PC-3 (cell line): ENCODE measurements around the gene ALPK3. TPM values are rescaled to one million over a fixed set of nuclear protein-coding genes. Genes with fewer than 3 reads are reported as not detected.

Experiments
- ATAC-seq: fragments of 200-7000 bp; cut with Tn5 transposase; 2 replicates; pipeline ENCODE4 v1.9.1; 2020; ENCODE audit warnings: mild to moderate bottlenecking, moderate library complexity
- BruUV-seq: library from RNA; stranded (reverse); fragments of 400-500 nt; replicated peaks from 2 replicates; lab custom pipeline; 2021; lab: Mats Ljungman, UMichigan
- CTCF ChIA-PET: fragments of 300-600 bp; sonication (Branson Sonifier 250); formaldehyde crosslinking; loops from one replicate; lab custom pipeline; 2022; ENCODE audit warnings: antibody characterized with exemption; lab: Charles Lee
- POLR2A ChIA-PET: fragments of 300-600 bp; sonication (Branson Sonifier 250); formaldehyde crosslinking; loops from one replicate; lab custom pipeline; 2022; ENCODE audit warnings: antibody characterized with exemption; ENCODE audit not compliant: unreplicated experiment; lab: Charles Lee
- DNase-seq: peaks from one replicate; pipeline ENCODE4 v3.0.0-alpha.2; 2015
- H2AFZ ChIP-seq: fragments of 300-600 bp; sonication (generic); 2 replicates; pipeline ENCODE4 v1.6.0; 2016; ENCODE audit warnings: antibody characterized with exemption, low read length
- H3F3A ChIP-seq: fragments of 300-600 bp; sonication (generic); one replicate; pipeline ENCODE4 v1.6.0; 2017; ENCODE audit warnings: antibody characterized with exemption, low read length, control low read depth, mild to moderate bottlenecking; ENCODE audit not compliant: unreplicated experiment
- H3K27ac ChIP-seq: fragments of 300-600 bp; sonication (generic); 2 replicates; pipeline ENCODE4 v1.5.1; 2016; ENCODE audit warnings: mild to moderate bottlenecking, low read length
- H3K27me3 ChIP-seq: fragments of 300-600 bp; sonication (generic); 2 replicates; pipeline ENCODE4 v1.6.1; 2016; ENCODE audit warnings: low read length, mixed read lengths
- H3K36me3 ChIP-seq: fragments of 300-600 bp; sonication (generic); 2 replicates; pipeline ENCODE4 v1.6.1; 2016; ENCODE audit warnings: low read depth, mixed run types, low read length, mixed read lengths
- H3K4me1 ChIP-seq: fragments of 300-600 bp; sonication (generic); 2 replicates; pipeline ENCODE4 v1.5.1; 2016; ENCODE audit warnings: low read length; ENCODE audit not compliant: insufficient read depth
- H3K4me2 ChIP-seq: fragments of 300-600 bp; sonication (generic); 2 replicates; pipeline ENCODE4 v1.6.0; 2016; ENCODE audit warnings: low read length
- H3K4me3 ChIP-seq: fragments of 300-600 bp; sonication (generic); 2 replicates; pipeline ENCODE4 v1.5.1; 2016; ENCODE audit warnings: mild to moderate bottlenecking, low read length, mixed read lengths
- H3K79me2 ChIP-seq: fragments of 300-600 bp; sonication (generic); 2 replicates; pipeline ENCODE4 v1.6.1; 2017; ENCODE audit warnings: low read length, mixed read lengths
- H3K9ac ChIP-seq: fragments of 300-600 bp; sonication (generic); 2 replicates; pipeline ENCODE4 v1.6.0; 2016; ENCODE audit warnings: mild to moderate bottlenecking, low read length
- H3K9me2 ChIP-seq: fragments of 300-600 bp; sonication (generic); replicated peaks from 2 replicates; pipeline ENCODE4 v1.6.1; 2016; ENCODE audit warnings: mixed run types, low read length, mixed read lengths
- H3K9me3 ChIP-seq: fragments of 300-600 bp; sonication (generic); 2 replicates; pipeline ENCODE4 v1.6.1; 2016; ENCODE audit warnings: low read length, mixed read lengths
- H4K20me1 ChIP-seq: fragments of 300-600 bp; sonication (generic); 2 replicates; pipeline ENCODE4 v1.6.1; 2016; ENCODE audit warnings: low read length, mixed read lengths
- EZH2 ChIP-seq: fragments of 300-600 bp; sonication (generic); IDR thresholded peaks from one replicate; pipeline ENCODE4 v1.6.1; 2017; ENCODE audit warnings: antibody characterized with exemption, mild to moderate bottlenecking, low read length; ENCODE audit not compliant: unreplicated experiment
- EZH2phosphoT487 ChIP-seq: fragments of 300-600 bp; sonication (generic); IDR thresholded peaks from 2 replicates; pipeline ENCODE4 v1.6.1; 2018; ENCODE audit warnings: mild to moderate bottlenecking, antibody characterized with exemption, low read length, borderline replicate concordance
- intact Hi-C: fragments of 100-400 bp; cut with micrococcal nuclease; formaldehyde crosslinking; loops from 2 replicates; pipeline ENCODE4 v1.9.0; 2023
- total RNA-seq: library from RNA; depleted of rRNA; stranded (reverse); fragments of >200 nt; gene quantifications from 2 replicates; pipeline ENCODE4 v1.2.3, GENCODE V29; 2014
- TF ChIP-seq, protein P1 (sequence below): fragments of 300-600 bp; sonication (generic); conservative IDR thresholded peaks from 2 replicates; pipeline ENCODE4 v1.5.1; 2017; ENCODE audit warnings: antibody characterized with exemption, low read depth, mild to moderate bottlenecking, low read length

The ALPK3 gene
- total RNA-seq, 1 experiment from 2014 or later: 2.4 TPM

DNA sequence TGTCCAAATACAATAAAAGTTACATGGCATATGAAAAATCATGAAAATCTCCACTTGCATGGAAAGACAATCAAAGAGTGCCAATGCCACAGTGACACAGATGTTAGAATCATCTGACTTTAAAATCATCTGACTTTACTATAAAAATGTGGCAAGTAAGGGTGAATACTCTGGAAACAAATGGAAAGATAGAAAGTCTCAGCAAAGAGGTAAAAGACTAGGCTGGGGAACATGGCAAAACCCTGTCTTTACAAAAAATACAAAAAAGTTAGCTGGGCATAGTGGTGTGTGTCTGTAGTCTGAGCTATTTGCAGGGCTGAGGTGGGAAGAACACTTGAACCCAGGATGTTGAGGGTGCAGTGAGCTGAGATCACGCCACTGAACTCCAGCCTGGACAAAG lies 29.1 kb downstream of the ALPK3 start:
- Histone ChIP-seq H3F3A (peaks cover 3% of the 10 kb centered on the region), H3K9me3 (no peaks in the 10 kb centered on the region), H2AFZ (no peak overlapping the region), H3K27me3 (no peaks in the 10 kb centered on the region), H3K36me3 (no peaks in the 10 kb centered on the region; the same call in 1 of the 2 replicates), H3K9ac (no peak overlapping the region), H3K4me2 (no peak overlapping the region), H3K4me1 (peaks cover 6% of the 10 kb centered on the region; the same call in 1 of the 2 replicates), H3K9me2 (no peaks in the 10 kb centered on the region), H4K20me1 (no peaks in the 10 kb centered on the region), H3K79me2 (no peaks in the 10 kb centered on the region), H3K27ac (no peak overlapping the region), H3K4me3 (no peak overlapping the region)
- no TSS peak for BruUV-seq
- TF ChIP-seq, protein P1, sequence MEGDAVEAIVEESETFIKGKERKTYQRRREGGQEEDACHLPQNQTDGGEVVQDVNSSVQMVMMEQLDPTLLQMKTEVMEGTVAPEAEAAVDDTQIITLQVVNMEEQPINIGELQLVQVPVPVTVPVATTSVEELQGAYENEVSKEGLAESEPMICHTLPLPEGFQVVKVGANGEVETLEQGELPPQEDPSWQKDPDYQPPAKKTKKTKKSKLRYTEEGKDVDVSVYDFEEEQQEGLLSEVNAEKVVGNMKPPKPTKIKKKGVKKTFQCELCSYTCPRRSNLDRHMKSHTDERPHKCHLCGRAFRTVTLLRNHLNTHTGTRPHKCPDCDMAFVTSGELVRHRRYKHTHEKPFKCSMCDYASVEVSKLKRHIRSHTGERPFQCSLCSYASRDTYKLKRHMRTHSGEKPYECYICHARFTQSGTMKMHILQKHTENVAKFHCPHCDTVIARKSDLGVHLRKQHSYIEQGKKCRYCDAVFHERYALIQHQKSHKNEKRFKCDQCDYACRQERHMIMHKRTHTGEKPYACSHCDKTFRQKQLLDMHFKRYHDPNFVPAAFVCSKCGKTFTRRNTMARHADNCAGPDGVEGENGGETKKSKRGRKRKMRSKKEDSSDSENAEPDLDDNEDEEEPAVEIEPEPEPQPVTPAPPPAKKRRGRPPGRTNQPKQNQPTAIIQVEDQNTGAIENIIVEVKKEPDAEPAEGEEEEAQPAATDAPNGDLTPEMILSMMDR: no peak
- no peak for TF ChIP-seq EZH2phosphoT487
- no peak for TF ChIP-seq EZH2
- ATAC-seq (no peak), DNase-seq (no peak)
- CTCF ChIA-PET: no interaction called here
- POLR2A ChIA-PET: no interaction called here
- intact Hi-C loops: loop anchor here (5.0 kb wide), 1 partner anchor 196 kb away; no protein-coding TSS in a partner anchor

DNA sequence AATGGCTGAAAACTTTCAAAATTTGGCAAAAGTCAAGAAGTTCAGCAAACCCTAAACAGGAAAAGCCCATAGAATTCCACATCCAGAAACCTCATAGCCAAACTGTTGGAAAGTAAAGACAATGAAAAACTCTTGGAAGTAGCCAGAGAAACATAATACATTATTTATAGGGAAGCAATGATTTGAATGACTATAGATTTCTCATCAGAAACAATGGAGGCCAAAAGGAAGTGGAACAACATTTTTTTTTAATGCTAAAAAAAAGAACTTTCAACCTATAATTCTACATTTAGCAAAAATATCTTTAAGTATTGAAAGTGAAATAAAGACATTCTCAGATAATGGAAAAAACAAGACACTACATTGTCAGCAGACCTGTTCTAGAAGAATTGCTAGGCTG lies 30.2 kb downstream of the ALPK3 start:
- intact Hi-C loops: loop anchor here (5.0 kb wide), 1 partner anchor 195 kb away; no protein-coding TSS in a partner anchor
- CTCF ChIA-PET: no interaction called here
- H3K79me2 ChIP-seq: no peaks in the 10 kb centered on the region

DNA sequence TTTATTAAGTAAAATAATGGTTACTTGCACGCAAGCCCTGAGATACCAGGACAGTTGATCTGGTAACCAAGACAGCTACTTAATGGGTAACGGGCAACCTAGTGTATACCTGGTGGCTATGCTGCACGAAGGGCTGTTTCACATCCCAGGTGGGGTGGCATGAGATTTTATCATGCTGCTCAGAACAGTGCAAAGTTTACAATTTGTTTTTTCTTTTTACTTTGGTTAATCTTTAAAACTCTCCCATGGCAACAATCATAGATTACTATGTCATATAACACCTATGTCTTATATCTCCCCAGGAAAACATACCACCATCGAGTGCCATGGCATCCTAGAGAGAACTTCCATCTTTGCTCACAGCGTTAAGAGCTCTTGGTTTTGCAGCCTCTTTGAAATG lies 35.1 kb downstream of the ALPK3 start:
- no peak overlapping the region for H3K9ac ChIP-seq
- H3F3A ChIP-seq: peaks cover 3% of the 10 kb centered on the region
- H3K9me3 ChIP-seq: no peaks in the 10 kb centered on the region
- intact Hi-C loops: no loop called here
- H4K20me1 ChIP-seq: no peaks in the 10 kb centered on the region
- H2AFZ ChIP-seq: 0 out of 2 replicates have a peak overlapping the region, but pooled peaks have one; percentile 21
- TF ChIP-seq EZH2 (no peak), EZH2phosphoT487 (no peak)
- TF ChIP-seq, protein P1: no peak
- H3K79me2 ChIP-seq: no peaks in the 10 kb centered on the region
- H3K4me1 ChIP-seq: peaks cover 8% of the 10 kb centered on the region
- ATAC-seq (no peak), DNase-seq (no peak)
- no peaks in the 10 kb centered on the region for H3K9me2 ChIP-seq
- H3K36me3 ChIP-seq: no peaks in the 10 kb centered on the region
- no peaks in the 10 kb centered on the region for H3K27me3 ChIP-seq
- ChIA-PET CTCF (interaction anchor here (0.7 kb wide), 1 partner anchor 264 kb away, joined by 3 read pairs; no protein-coding TSS in a partner anchor), POLR2A (interaction anchor here (0.6 kb wide), 1 partner anchor 24 kb away, joined by 6 read pairs; no protein-coding TSS in a partner anchor)
- no peak overlapping the region for H3K4me3 ChIP-seq
- H3K27ac ChIP-seq: no peak overlapping the region
- BruUV-seq: no TSS peak
- no peak overlapping the region for H3K4me2 ChIP-seq

More for the DNA sequence above, 30.2 kb downstream of the ALPK3 start:
- Histone ChIP-seq H3K9ac (no peak overlapping the region), H3K36me3 (no peaks in the 10 kb centered on the region; the same call in 1 of the 2 replicates), H3K27me3 (no peaks in the 10 kb centered on the region), H3K27ac (no peak overlapping the region), H3K9me3 (no peaks in the 10 kb centered on the region), H3F3A (peaks cover 3% of the 10 kb centered on the region), H3K9me2 (no peaks in the 10 kb centered on the region), H3K4me3 (no peak overlapping the region), H3K4me1 (peaks cover 5% of the 10 kb centered on the region; the same call in 1 of the 2 replicates), H2AFZ (no peak overlapping the region), H4K20me1 (no peaks in the 10 kb centered on the region), H3K4me2 (no peak overlapping the region)
- POLR2A ChIA-PET: no interaction called here
- DNase-seq: no peak
- no TSS peak for BruUV-seq
- no peak for ATAC-seq
- TF ChIP-seq EZH2phosphoT487: no peak
- TF ChIP-seq, protein P1: no peak
- no peak for TF ChIP-seq EZH2
